DMS53 (cell line): ENCODE data around the gene KATNAL1.

Source experiments
- DNase-seq: peaks from one replicate; lab custom pipeline; 2025; lab: John Stamatoyannopoulos, UW

KATNAL1 gene

DNA sequence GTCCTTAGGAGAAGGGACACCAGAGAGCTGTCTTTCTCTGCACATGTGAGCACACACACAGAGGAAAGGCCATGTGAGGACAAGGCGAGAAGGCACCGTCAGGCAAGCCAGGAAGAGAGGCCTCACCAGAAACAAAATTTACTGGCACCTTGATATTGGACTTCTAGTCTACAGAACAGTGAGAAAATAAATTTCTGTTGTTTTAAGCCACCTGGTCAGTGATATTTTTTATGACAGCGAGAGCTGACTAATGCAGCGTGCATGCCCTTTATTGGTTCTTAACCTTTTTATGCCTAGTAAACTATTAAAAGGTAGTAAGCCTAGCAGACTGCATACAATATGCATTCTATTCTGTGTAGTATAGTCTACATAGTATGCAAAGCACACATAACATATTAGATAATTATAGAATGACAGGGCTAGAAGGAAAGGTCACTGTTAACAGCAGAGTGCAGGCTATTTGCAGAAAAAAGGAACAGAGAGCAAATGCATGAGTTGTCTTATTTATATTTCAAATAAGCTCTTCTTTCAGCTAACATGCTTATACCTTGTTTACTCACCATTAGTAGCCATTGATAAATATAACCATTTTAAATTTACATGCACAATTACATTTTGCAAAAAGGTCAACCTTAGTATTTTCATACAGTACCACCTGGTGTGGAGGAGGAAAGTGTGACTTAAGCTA is 25.2 kb upstream of the KATNAL1 start:
- DNase-seq, result no peak

DNA sequence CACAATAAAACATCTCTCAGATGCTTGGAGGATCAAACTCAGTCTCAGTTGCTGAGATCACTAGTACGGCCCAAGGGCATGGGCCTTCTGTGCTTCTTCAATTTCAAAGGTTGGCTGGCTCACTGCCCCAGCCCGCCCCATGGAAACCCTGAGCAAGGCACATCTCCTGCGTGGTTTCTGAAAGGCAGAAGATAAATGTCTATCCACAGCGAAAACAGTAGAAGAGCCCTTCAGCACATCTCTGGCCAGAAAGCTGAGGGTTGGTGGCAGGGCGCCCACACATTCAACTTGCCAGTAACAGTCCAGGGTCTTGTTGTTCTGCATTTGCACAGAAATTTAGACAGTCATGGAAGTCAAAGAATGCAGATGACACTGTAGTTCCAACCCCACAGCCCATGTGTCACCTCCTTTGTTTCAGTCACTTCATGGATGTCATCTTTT is 24.0 kb upstream of the KATNAL1 start:
- no peak for DNase-seq

DNA sequence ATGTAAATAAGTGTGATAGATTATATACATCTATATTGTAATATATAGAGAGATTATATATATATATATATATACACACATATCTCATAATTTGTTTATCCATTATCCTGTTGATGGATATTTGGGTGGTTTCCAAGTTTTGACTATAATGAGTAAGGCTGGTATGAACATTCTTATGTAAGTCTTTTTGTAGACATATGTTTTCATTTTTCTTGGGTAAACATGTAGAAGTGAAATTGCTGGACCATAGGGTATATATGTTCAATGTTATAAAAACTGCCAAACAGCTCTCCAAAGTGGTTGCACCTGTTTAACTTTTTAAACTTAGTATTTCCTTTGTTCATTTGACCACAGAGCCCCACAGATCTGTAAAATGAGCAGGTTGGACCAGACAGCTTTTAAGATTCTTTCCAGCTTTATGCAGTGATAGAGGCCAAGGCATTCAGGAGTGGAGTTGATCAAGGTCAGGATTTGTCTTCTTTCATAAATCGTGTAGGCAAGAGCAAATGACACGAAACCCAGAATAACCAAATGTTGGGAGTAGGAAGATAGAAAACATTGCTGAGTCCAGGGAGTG is 21.7 kb upstream of the KATNAL1 start:
- DNase-seq, result no peak

DNA sequence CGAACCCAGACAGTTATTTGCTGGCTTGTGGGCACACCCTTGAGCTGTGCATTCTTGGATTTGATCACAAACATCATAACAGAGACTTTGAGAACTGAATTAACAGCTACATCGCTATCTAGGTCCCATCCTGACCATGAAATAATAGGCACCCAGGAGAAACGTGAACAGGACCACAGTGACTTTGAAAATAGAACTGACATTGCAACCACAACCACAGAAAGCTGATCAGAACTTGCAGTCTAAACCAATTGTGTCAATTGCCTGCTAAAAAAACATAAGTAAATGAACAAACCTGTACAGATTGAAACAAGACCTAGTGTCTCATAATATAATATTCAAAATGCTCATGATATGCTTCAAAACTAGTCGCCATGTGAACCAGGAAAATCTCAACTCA is 18.3 kb upstream of the KATNAL1 start:
- no peak for DNase-seq

DNA sequence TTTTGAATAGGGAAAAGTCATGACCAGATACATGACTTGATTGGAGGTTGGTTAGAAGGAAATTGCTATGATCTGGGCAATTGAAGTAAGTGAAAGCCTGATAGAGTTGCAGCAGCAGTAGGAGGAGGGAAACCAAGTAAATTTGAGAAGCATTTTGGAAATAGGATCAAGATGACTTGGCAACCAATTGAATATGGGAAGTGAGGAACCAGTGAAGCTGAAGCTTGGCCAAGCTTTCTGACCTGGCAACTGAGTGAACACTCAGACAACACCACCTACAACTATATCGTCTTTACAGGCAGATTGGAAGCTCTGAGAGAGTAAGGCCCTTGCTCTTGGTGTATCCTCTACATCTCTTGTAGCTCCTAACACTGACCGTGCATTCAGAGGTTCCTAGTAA is 16.2 kb upstream of the KATNAL1 start:
- DNase-seq, result no peak

DNA sequence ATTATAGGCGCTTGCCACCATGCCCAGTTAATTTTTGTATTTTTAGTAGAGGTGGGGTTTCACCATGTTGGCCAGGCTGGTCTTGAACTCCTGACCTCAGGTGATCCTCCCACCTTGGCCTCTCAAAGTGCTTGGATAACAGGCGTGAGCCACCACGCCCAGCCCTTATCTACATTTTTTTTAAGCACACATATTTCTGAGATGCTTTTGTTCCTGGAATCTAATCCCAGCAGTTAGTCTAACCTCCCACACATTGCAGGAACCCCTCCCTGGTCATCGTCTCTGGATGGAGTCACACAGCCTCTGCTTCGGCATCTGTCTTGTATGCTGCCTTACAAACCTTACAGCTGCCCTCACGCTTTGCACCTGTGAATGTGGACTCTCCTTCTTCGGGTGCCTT is 15.1 kb upstream of the KATNAL1 start:
- no peak for DNase-seq

DNA sequence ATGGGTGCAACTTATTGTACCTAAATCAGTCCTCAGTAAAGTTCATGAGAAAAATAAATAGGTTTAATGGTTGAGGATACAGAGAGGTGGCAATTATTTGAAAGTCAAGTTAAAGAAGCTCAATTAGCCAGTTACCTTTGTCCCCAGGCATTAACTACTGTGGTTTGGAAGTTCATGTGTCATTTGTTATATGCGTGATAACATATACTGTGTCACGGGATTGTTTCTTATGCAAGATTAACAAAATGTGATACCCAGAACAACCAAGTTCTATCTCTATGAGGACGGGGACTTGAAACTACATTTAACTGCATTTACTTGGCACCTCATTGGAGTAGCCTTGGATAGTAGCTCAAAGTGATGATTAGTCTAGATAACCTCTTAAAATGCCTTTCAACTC is 13.9 kb upstream of the KATNAL1 start:
- DNase-seq, result no peak

DNA sequence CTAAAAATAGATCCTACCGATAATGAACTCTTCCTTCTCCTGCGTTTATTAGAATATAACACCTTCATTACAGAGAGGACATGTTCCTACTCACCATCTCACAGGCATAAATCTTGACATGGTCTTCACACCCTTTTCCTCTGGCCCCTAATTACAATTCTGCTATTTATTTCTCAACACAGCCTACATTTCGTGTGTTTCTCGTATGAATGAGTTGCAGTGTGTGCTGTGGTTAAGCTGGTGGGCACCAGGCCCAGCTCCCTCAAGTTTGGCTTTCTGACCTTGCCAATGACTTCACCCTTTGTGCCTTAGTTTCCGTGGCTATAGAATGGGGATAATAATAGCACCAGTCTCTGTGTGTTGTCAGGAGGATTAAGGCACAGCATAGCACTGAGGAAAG is 12.3 kb upstream of the KATNAL1 start:
- DNase-seq, result no peak

DNA sequence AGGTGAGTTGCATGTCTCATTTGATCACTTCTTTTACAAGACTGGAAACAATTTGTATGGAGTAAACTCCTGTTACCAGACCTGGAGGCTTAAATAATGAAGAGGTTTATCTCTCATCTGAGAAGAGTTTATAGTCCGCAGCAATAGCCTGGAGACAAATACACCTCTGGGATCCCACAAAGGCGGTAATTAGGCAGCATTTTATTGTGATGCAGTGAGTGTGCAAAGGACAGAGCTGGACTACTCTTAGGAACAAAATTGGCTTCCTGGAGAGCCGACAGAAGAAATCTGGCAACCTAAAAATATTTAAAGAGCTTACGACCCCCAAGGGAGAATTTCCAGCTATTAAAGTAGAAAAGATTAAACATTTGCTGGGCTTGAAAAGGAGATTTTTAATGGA is 11.8 kb upstream of the KATNAL1 start:
- DNase-seq, result no peak

DNA sequence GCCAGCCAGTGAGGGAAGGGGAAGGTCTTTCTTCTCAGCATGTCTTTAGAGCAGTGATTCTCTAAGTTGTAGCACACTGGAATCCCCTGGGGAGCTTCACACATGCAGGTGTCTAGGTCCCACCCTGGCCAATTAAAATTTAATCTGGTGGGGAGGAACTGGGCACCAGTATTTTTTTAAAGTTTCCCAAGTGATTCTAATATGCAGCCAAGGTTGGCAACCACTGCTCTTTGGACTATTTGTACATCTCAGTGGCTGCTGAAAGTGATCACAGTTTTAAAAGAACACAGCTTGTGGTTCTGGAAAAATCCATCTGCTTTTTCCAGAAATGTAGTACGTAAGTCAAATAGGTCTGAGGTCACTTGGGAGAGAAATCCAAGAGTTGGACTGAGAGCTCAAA is 10.7 kb upstream of the KATNAL1 start:
- no peak for DNase-seq

DNA sequence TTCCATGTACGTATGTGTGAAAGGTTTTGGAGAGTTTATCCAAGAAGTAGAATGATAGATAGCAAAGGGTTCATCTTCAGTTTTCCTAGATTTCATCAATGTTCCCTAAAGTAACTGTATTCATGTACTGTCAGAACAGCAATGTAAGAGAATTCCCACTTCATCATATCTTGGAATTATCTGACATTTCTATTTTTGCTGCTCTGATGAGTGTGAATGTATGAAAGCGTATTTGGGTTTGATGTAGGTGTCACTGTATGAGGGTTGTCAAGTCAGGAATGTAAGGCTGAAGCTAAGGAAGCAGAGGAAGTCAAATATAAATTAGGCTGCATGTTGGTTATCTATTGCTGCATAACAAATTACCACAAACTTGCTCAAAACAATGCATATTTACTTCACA is 7.2 kb upstream of the KATNAL1 start:
- DNase-seq, result no peak

DNA sequence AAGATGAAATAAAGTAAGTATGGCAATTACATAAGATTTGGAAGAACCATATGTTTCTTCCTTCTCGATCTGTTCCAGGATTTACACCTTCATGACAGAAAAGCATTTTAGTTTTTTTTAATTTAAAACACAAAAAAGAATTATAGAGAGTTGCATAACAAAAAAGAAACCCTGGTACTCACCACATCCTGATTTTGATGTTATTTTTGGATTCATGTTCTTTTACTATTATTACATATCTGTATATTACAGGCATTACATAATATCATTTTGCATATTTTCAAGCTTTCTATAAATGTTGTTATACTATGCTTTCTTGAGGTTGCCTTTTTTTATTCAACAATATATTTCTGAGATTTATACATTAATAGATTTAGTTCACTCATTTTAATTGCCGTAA is 6.7 kb upstream of the KATNAL1 start:
- no peak for DNase-seq

DNA sequence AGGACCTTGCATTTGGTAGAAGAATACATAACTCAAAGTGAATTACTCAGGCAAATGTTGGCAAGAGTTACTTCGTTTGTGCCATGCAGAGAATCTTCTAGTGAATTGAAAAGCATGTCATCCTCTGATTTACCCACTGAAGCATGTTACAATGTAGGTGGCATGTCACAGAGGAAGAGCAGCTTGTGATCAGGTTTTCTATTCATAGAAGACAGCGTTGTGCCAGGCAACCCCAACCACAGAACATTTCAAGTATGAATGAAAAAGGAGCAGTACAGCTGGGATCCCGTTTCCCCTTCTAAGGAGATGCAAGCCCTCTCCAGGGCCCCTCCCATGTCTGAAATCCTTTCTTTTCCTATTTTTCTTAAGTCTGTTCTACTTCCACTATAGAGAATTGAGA is 6.0 kb upstream of the KATNAL1 start:
- no peak for DNase-seq

DNA sequence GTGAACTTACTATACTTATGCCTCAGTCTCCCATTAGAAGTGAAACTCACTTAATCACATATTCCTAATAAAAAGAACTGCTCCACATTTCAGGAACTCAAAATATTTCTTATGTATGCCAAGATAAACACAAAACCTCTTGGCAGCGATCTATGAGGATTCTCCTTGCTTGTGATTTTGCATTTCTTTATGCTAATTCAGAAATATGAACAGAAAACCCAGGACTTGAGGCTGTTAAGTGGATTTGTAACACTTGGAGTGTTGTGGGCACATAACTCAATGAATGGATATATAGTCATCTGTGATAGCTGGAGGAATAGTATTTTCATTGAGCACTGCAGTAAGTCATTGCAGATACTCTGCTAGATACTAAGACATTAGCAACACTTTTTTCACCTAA is 5.6 kb upstream of the KATNAL1 start:
- no peak for DNase-seq

DNA sequence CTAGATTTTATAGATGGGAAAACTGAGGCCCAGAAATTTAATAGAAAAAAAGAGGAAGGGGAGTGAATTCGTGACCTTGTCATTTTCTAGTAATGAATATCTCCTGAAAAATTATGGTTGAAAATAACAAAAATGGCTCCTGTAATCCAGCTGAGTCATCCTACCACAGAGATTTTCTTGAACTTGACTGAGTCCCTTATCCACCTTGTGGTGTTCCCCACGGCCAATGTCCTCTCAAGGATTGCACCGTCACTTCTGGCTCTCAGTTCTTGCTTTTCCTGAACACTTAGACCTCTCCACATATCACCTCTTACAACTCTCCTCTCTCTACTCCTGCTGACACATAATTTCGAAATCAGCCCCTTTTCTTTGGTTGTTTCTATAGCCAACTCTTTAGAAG is 1.2 kb upstream of the KATNAL1 start:
- DNase-seq, result peak; percentile 19

DNA sequence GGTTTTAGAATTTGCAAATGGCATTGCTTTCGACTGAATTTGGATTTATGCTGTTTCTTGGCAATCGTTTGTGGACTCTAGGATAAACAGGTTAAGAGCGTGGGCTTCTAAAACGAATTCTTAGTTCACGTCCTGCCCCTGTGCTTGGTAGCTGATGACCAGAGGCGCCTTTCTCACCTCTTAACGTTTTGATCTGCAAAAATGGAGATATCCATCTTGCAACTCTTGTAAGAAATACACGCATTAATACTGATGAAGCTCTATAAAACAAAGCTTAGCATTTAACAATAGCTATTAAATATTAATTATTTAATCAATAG is 580 bp upstream of the KATNAL1 start:
- peak; percentile 43 for DNase-seq

DNA sequence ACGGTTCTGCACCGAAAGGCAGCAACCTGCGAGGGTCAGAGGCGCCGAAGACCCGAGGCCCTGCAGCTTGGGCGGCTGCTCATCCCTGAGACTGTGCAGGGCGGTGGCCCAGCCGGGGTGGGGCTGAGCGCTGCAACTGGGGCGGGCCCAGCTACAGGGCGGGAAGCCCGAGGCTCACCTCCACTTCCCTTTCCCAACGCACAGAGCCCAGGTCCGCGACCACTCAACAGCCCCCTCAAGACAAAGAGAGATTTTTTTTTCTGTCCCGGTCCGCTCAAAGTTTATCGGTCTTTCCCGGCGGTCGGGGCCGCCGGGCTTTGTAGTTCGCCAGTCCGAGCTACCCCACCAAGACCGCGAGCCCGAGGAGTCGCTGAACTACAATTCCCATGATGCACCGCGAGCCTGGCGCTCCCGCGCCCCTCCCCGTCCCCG is 573 bp downstream of the KATNAL1 start:
- peak; percentile 96 for DNase-seq

DNA sequence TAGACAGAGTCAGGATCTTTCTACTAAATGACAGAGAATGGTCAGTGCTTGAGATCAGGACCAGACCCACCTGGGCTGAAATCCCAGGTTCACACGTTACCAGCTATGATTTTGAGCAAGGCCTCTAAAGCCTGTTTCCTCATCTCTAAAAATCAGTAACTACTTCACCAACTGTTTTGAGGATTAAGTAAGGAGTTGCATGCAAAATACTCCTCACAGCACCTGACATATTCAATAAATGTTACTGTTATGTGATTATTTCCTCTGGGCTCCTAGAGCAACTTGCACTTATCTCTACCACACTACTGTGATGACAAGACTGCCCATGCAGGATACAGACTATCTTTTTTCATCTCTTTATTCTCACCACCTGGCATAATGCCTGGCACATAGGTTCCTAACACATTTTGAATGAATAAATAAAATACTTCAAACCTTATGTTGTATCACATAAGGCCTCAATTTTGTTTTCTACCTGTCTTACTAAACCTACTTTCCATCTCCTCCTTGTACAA is 1.8 kb downstream of the KATNAL1 start:
- no peak for DNase-seq

DNA sequence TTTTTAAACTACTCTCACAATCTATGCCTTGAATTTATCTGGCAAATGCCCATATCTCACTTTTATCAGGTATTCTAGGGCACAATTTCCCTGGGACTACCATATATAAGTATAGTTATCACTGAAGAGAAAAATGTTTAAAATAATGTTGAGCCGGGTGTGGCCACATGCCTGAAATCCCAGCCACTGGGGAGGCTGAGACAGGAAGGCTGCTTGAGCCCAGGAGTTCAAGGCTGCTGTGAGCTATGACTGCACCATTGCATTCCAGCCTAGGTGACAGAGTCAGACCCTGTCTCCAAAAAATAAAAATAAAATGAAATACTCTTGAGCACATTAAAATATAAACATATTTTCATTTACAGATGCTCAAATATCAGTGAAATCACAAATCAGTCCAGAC is 4.1 kb downstream of the KATNAL1 start:
- DNase-seq, result no peak

DNA sequence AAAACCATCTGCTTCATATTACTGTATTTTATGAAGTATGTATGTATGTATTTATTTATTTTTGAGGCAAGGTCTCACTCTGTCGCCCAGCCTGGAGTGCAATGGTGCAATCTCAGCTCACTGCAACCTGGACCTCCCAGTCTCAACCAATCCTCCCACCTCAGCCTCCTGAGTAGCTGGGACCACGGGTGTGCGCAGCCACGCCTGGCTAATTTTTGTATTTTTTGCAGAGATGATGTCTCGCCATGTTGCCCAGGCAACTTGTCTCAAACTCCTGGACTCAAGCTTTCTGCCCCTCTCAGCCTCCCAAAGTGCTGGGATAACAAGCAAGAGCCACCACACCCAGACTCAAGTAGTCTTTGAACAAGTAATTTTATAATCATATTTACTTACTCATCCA is 5.5 kb downstream of the KATNAL1 start:
- no peak for DNase-seq

DNA sequence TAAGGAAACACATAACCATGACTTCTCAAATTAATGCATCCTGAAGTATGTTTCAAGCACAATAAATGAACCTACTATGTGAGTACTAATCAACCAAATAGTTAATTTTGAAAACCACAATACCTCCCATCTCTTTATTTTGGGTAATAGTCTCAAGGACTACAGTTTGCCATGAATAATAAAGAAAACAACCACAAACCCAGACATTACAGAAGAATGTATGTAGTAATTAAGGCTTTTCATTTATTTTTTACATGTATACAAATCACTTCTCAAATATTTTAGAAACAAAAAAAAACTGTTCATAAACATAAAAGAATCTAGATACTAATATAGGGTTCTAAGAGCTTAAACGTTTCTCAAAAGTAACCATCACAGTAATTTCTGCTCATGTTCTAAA is 6.8 kb downstream of the KATNAL1 start:
- DNase-seq, result no peak

DNA sequence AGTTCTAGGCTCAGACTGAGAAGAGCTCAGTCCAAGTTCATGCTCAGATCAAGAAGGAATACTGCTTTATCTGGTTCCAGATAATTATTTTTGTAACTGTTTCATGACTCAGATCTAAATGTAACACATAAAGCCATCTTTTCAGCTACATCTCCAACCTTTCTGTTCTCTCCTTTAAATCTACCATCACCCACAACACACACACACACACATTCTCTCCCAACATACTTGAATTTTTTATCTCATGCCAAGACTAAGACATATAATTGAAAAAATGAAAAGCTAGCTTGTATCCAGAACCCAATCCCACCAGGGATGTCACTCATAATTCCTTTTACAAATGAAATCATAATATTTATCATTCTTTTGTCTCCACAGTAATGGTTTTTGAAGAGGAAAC is 7.6 kb downstream of the KATNAL1 start:
- DNase-seq, result no peak

DNA sequence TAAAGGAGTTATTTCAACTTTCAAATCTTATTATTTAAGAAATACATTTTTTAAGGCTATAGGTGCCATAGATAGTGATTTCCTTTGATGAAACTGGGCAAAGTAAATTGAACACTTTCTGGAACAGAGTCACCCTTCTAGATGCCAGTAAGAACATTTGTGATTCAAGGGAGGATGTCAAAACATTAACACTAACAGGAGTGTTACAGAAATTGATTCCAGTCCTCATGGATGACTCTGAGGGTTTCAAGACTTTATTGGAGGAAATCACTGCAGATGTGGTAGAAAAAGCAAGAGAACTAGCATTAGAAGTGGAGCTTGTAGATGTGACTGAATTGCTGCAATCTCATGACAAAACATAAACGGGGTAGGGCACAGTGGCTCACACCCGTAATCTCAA is 12.2 kb downstream of the KATNAL1 start:
- DNase-seq, result no peak

DNA sequence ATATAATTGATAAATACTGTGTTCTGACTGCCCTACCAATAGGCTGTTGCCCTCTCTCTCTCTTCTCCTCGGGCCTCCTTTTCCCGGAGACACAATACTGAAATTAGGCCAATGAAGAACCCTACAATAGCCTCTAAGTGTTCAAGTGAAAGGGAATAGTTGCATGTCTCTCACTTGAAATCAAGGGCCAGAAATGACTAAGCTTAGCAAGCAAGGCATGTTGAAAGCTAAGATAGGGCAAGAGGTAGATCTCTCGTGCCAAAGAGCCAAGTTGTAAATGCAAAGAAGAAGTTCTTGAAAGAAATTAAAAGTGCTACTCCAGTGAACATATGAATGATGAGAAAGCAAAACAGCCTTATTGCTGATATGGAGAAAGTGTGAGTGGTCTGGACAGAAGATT is 13.3 kb downstream of the KATNAL1 start:
- DNase-seq, result no peak
